ENCODE measurements around the gene HMGN2. TPM values are rescaled to one million over a fixed set of nuclear protein-coding genes. Genes with fewer than 3 reads are reported as not detected.

Gene HMGN2
- total RNA-seq: 444 and 446 TPM in 2 replicates
- long read RNA-seq, transcript HMGN2-208 (4 exons, 1,030 nt): minor isoform, 13 of 1,272 reads
- long read RNA-seq, transcript HMGN2-201 (6 exons, 1,191 nt): major isoform, 1,214 of 1,272 reads
- long read RNA-seq, transcript HMGN2-202 (5 exons, 1,045 nt): minor isoform, 8 of 1,272 reads
- long read RNA-seq, partial matches to known transcripts: 8 of 1,272 reads
- long read RNA-seq, other reads (novel, unspliced or antisense): 25 of 1,272 reads

GRCh38 chr1:26472320-26472900 lies at the start of gene HMGN2:
HMGN2 (plus strand) TSS chr1:26472440; CDS start chr1:26472613, 173 bp downstream.
- TF ChIP-seq, protein P1, sequence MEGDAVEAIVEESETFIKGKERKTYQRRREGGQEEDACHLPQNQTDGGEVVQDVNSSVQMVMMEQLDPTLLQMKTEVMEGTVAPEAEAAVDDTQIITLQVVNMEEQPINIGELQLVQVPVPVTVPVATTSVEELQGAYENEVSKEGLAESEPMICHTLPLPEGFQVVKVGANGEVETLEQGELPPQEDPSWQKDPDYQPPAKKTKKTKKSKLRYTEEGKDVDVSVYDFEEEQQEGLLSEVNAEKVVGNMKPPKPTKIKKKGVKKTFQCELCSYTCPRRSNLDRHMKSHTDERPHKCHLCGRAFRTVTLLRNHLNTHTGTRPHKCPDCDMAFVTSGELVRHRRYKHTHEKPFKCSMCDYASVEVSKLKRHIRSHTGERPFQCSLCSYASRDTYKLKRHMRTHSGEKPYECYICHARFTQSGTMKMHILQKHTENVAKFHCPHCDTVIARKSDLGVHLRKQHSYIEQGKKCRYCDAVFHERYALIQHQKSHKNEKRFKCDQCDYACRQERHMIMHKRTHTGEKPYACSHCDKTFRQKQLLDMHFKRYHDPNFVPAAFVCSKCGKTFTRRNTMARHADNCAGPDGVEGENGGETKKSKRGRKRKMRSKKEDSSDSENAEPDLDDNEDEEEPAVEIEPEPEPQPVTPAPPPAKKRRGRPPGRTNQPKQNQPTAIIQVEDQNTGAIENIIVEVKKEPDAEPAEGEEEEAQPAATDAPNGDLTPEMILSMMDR (IDR thresholded peaks at IDR 0.05; ENCODE audit: unreplicated experiment): no peak
- Mint-ChIP-seq H3K36me3 (ENCODE audit: insufficient read depth) (peaks cover 21% of the 10 kb centered on the region), H3K4me3 (ENCODE audit: low read depth) (peak within 1 kb of the TSS; percentile 91), H3K27me3 (no peaks in the 10 kb centered on the region), H3K27ac (peak within 1 kb of the TSS; percentile 98), H3K4me1 (ENCODE audit: low read depth) (peaks cover 26% of the 10 kb centered on the region), H3K9me3 (ENCODE audit: low read depth) (no peaks in the 10 kb centered on the region)
- DNase-seq (ENCODE audit: low spot score, unreplicated experiment): peak; percentile 75

- no peak overlapping the region for H3K4me3 Mint-ChIP-seq (ENCODE audit: low read depth)
- H3K4me1 Mint-ChIP-seq (ENCODE audit: low read depth): peaks cover 9% of the 10 kb centered on the region
- H3K27me3 Mint-ChIP-seq: no peaks in the 10 kb centered on the region
- TF ChIP-seq, protein P1 (IDR thresholded peaks at IDR 0.05; ENCODE audit: unreplicated experiment): no peak
- H3K36me3 Mint-ChIP-seq (ENCODE audit: insufficient read depth): peaks cover 8% of the 10 kb centered on the region
- H3K9me3 Mint-ChIP-seq (ENCODE audit: low read depth): no peaks in the 10 kb centered on the region
- no peak overlapping the region for H3K27ac Mint-ChIP-seq
- DNase-seq (ENCODE audit: low spot score, unreplicated experiment): no peak
Observed at GRCh38 chr1:26429721-26430120, 42.5 kb upstream of the HMGN2 start.

GRCh38 chr1:26431979-26432695 lies 40.1 kb upstream of the HMGN2 start, which contains the start of gene DHDDS:
DHDDS (plus strand) TSS chr1:26432321; CDS start chr1:26432946, 625 bp downstream.
- Mint-ChIP-seq H3K36me3 (ENCODE audit: insufficient read depth) (peaks cover 3% of the 10 kb centered on the region), H3K4me3 (ENCODE audit: low read depth) (peak within 1 kb of the TSS; percentile 93), H3K4me1 (ENCODE audit: low read depth) (peaks cover 9% of the 10 kb centered on the region), H3K9me3 (ENCODE audit: low read depth) (no peaks in the 10 kb centered on the region), H3K27me3 (no peaks in the 10 kb centered on the region), H3K27ac (peak within 1 kb of the TSS; percentile 95)
- DNase-seq (ENCODE audit: low spot score, unreplicated experiment): peak; percentile 95
- TF ChIP-seq, protein P1 (IDR thresholded peaks at IDR 0.05; ENCODE audit: unreplicated experiment): no peak

GRCh38 chr1:26432793-26433192 lies 39.4 kb upstream of the HMGN2 start:
- Mint-ChIP-seq H3K4me1 (ENCODE audit: low read depth) (peaks cover 9% of the 10 kb centered on the region), H3K4me3 (ENCODE audit: low read depth) (peak overlapping the region; percentile 93), H3K9me3 (ENCODE audit: low read depth) (no peaks in the 10 kb centered on the region), H3K27ac (peak overlapping the region; percentile 71), H3K27me3 (no peaks in the 10 kb centered on the region), H3K36me3 (ENCODE audit: insufficient read depth) (peaks cover 3% of the 10 kb centered on the region)
- no peak for DNase-seq (ENCODE audit: low spot score, unreplicated experiment)
- TF ChIP-seq, protein P1 (IDR thresholded peaks at IDR 0.05; ENCODE audit: unreplicated experiment): no peak

- no peak for DNase-seq (ENCODE audit: low spot score, unreplicated experiment)
- Mint-ChIP-seq H3K4me3 (ENCODE audit: low read depth) (no peak overlapping the region), H3K36me3 (ENCODE audit: insufficient read depth) (peaks cover 8% of the 10 kb centered on the region), H3K9me3 (ENCODE audit: low read depth) (no peaks in the 10 kb centered on the region), H3K27ac (no peak overlapping the region), H3K27me3 (no peaks in the 10 kb centered on the region), H3K4me1 (ENCODE audit: low read depth) (peaks cover 9% of the 10 kb centered on the region)
- TF ChIP-seq, protein P1 (IDR thresholded peaks at IDR 0.05; ENCODE audit: unreplicated experiment): no peak
Observed at GRCh38 chr1:26434161-26434752, 38.0 kb upstream of the HMGN2 start.

Measured in progenitor cell of endocrine pancreas (in vitro differentiated cells).